PFSK-1 (cell line): Measurements from ENCODE around the gene RFK.

ENCODE experiments used
- POLR2AphosphoS5 ChIP-seq: IDR thresholded peaks from 2 replicates; pipeline ENCODE4 v1.6.1; 2012; ENCODE audit warnings: low read depth, mild to moderate bottlenecking, control low read depth, low read length, moderate library complexity
- TF ChIP-seq, protein P1 (sequence below), 2 experiments: IDR thresholded peaks; 2 replicates each; pipeline versions ENCODE4 v1.6.1 to v1.8.0; 2011 to 2012; ENCODE audit warnings: low read depth in 2 of 2, low read length in 2 of 2, control low read depth in 1 of 2, inconsistent platforms in 1 of 2, mild to moderate bottlenecking in 1 of 2, moderate library complexity in 1 of 2; ENCODE audit not compliant: insufficient read depth in 1 of 2

DNA sequence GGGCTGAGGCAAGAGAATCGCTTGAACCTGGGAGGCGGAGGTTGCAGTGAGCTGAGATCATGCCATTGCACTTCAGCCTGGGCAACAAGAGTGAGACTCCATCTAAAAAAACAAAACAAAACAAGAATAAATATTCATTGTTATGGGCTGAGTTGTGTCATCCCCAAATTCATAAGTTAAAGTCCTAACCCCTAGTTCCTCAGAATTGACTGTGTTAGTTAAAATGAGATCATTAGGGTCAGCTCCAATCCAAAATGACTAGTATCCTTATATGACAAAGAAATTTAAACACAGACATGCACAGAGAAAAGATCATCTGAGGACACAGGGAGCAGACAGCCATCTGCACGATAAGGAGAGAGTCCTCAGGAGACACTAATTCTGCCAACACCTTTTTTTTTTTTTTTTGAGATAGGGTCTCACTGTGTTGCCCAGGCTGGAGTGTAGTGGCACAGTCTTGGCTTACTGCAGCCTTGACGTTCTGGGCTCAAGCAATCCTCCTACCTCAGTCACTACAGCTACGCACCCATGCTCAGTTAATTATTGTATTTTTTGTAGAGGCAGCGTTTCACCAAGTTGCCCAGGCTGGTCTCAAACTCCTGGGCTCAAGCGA is 32.7 kb upstream of the RFK start:
- TF ChIP-seq, protein P1, sequence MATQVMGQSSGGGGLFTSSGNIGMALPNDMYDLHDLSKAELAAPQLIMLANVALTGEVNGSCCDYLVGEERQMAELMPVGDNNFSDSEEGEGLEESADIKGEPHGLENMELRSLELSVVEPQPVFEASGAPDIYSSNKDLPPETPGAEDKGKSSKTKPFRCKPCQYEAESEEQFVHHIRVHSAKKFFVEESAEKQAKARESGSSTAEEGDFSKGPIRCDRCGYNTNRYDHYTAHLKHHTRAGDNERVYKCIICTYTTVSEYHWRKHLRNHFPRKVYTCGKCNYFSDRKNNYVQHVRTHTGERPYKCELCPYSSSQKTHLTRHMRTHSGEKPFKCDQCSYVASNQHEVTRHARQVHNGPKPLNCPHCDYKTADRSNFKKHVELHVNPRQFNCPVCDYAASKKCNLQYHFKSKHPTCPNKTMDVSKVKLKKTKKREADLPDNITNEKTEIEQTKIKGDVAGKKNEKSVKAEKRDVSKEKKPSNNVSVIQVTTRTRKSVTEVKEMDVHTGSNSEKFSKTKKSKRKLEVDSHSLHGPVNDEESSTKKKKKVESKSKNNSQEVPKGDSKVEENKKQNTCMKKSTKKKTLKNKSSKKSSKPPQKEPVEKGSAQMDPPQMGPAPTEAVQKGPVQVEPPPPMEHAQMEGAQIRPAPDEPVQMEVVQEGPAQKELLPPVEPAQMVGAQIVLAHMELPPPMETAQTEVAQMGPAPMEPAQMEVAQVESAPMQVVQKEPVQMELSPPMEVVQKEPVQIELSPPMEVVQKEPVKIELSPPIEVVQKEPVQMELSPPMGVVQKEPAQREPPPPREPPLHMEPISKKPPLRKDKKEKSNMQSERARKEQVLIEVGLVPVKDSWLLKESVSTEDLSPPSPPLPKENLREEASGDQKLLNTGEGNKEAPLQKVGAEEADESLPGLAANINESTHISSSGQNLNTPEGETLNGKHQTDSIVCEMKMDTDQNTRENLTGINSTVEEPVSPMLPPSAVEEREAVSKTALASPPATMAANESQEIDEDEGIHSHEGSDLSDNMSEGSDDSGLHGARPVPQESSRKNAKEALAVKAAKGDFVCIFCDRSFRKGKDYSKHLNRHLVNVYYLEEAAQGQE (IDR thresholded peaks at IDR 0.05; ENCODE audit: insufficient read depth in 1 of 2, low read depth in 2 of 2, low read length in 2 of 2): no peak
- TF ChIP-seq POLR2AphosphoS5: no peak
